Astrocyte of the spinal cord (primary cell): ENCODE data around the gene PCSK5.

Experiments
- DNase-seq: peaks from one replicate; pipeline ENCODE4 v3.0.0; 2011; ENCODE audit warnings: low read depth, low spot score
- H3K4me3 ChIP-seq: 2 replicates; pipeline ENCODE4 v1.5.1; 2011; ENCODE audit warnings: low read depth, mild to moderate bottlenecking, low read length, moderate library complexity
- in situ Hi-C: cut with HindIII; loops from 2 replicates; pipeline ENCODE4 v1.10.0; 2017; ENCODE audit warnings: low sequenced_read_pairs
- TF ChIP-seq, protein P1 (sequence below): IDR thresholded peaks from 2 replicates; pipeline ENCODE4 v1.5.1; 2012; ENCODE audit warnings: low read depth, mild to moderate bottlenecking, low read length, inconsistent platforms

The PCSK5 gene

DNA sequence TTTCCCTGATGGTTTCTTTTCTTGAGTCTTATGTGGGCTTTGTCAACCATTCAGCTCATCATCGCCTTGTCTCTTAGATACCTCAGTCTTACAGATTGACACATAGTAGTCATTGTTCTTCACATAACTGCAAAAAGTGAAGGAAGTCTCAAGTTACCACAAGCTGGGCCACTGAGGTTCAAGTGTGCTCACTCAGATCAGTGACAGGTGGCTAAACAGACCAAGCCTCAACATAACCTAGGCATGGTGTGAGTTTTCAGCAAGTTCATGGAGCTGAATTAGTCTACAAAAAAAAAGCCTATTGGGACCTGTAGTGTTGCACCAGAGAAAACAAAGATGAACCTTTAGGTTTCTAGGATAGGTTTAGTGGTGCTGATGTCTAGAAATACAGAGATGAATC lies 445.6 kb downstream of the PCSK5 start:
- in situ Hi-C loops = no loop called here
- TF ChIP-seq, protein P1, sequence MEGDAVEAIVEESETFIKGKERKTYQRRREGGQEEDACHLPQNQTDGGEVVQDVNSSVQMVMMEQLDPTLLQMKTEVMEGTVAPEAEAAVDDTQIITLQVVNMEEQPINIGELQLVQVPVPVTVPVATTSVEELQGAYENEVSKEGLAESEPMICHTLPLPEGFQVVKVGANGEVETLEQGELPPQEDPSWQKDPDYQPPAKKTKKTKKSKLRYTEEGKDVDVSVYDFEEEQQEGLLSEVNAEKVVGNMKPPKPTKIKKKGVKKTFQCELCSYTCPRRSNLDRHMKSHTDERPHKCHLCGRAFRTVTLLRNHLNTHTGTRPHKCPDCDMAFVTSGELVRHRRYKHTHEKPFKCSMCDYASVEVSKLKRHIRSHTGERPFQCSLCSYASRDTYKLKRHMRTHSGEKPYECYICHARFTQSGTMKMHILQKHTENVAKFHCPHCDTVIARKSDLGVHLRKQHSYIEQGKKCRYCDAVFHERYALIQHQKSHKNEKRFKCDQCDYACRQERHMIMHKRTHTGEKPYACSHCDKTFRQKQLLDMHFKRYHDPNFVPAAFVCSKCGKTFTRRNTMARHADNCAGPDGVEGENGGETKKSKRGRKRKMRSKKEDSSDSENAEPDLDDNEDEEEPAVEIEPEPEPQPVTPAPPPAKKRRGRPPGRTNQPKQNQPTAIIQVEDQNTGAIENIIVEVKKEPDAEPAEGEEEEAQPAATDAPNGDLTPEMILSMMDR = no peak
- no peak overlapping the region for H3K4me3 ChIP-seq
- no peak for DNase-seq

DNA sequence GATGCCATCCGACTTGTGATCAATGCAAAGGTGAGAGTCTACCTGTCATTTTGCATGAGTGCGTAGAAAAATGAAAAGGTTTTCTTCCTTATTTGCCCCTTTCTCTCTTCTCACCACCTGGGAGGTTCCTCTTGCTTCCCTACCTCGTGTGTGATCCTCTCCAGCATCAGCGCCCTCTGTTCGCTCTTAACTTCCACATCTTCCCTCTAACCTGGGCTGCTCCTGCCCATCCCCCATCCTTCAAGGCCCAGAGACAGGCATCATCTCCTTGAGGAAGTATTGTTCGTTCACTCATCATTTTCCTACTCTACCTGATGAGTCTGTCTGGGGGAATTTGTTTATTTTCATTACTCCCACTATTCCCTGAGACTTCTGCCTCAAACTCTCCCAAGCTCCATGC lies 447.9 kb downstream of the PCSK5 start:
- in situ Hi-C loops = no loop called here
- no peak for DNase-seq
- TF ChIP-seq, protein P1 = no peak
- no peak overlapping the region for H3K4me3 ChIP-seq

DNA sequence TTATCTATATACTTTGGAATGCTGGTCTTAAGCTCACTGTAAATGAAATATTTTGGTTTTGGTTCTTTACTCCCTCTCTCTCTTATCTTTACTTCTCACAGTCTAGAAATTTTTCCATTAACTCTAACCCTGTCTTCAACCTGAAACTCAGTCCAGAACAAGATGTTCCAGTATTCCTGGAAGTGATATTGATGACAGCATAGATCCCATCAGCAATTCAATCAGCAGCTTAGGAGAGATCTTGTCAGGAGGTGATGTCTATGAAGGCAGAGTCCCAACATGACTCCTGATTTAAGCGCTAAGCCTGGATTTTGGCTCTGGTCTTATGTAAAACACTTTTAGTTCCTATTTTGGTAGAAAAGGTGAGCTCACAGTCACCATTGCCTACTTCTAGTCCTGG lies 451.1 kb downstream of the PCSK5 start:
- DNase-seq = no peak
- no peak overlapping the region for H3K4me3 ChIP-seq
- TF ChIP-seq, protein P1 = no peak
- in situ Hi-C loops = no loop called here

DNA sequence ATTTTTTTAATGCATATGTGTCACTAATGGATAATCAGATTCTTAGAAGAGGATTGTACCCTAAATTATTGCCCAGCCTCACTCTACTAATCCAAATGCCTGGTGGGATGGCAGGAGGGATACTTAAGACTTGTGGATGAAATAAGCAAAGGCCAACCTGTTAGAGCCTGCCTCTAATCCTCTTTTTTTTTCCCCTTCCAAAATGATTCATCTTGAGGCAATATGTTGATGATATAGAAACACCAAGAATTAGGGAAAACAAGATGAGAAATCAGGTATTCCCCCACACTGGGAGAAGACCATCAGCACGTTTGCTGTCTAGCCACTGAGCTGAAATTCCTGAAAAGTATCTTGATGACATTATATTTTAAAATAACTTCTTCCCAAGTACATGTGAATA lies 451.7 kb downstream of the PCSK5 start:
- DNase-seq = no peak
- in situ Hi-C loops = no loop called here

GRCh38 chr9:76342858-76343257 lies 452.4 kb downstream of the PCSK5 start:
- DNase-seq = no peak
- TF ChIP-seq, protein P1 = no peak
- in situ Hi-C loops = no loop called here
- no peak overlapping the region for H3K4me3 ChIP-seq

More for the DNA sequence above, 451.7 kb downstream of the PCSK5 start:
- no peak overlapping the region for H3K4me3 ChIP-seq
- TF ChIP-seq, protein P1 = no peak

DNA sequence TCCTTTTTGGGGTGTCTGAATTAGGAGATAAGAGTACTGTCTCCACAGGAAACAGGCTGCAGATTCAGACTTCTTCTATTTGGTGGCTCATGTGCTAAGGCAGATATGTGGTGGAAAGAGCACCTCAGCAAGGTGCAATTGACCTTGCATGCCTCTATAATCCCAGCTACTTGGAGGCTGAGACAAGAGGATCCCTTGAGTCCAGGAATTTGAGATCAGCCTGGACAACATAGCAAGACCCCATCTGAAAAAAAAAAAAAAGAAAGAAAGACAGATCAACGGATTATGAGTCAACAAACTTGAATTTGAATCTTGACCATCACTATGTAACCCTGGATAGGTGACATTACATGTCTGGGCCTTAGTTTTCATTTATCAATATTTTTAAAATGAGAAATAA lies 459.4 kb downstream of the PCSK5 start:
- DNase-seq = no peak
- in situ Hi-C loops = no loop called here
- no peak overlapping the region for H3K4me3 ChIP-seq
- TF ChIP-seq, protein P1 = no peak

DNA sequence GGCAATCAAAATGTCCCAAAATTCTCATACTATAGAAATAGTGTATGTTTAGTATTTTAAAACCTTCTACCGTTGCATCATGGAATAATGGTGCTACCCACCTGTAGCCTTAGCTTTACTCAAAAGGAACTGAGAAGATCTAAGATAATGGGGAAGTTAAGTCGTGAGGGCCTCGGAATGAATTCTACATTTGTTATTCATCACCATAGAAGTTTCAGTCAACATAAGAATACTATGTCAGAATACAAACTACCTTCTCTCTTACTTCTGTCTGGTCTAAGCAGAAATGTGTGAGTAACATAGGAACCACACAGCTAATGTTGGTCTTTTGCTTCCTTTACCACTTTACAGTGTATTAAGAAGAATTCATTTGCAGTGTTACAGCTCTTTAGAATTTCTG lies 460.5 kb downstream of the PCSK5 start:
- TF ChIP-seq, protein P1 = no peak
- in situ Hi-C loops = no loop called here
- DNase-seq = no peak
- H3K4me3 ChIP-seq = no peak overlapping the region
